Mucosa of rectum (tissue), 2 donors: ENCODE results near the gene NGF.

Experiments used
- H3K27ac ChIP-seq, 2 donors: one replicate each; pipeline ENCODE4 v1.7.0; 2013; ENCODE audit warnings: inconsistent platforms in 2 of 2, low read depth in 2 of 2, low read length in 2 of 2
- H3K27me3 ChIP-seq, 2 donors: one replicate each; pipeline ENCODE4 v1.7.0; 2013; ENCODE audit warnings: low read length in 2 of 2; ENCODE audit not compliant: control insufficient read depth in 2 of 2, insufficient read depth in 2 of 2
- H3K36me3 ChIP-seq, 2 donors: one replicate each; pipeline ENCODE4 v1.7.0; 2013; ENCODE audit warnings: low read length in 2 of 2; ENCODE audit not compliant: control insufficient read depth in 2 of 2, insufficient read depth in 2 of 2
- H3K4me1 ChIP-seq, 2 donors: one replicate each; pipeline ENCODE4 v1.7.0; 2013; ENCODE audit warnings: low read length in 2 of 2, mild to moderate bottlenecking in 1 of 2; ENCODE audit not compliant: control insufficient read depth in 2 of 2, insufficient read depth in 2 of 2
- H3K4me3 ChIP-seq, 2 donors: one replicate each; pipeline ENCODE4 v1.7.0; 2013; ENCODE audit warnings: low read length in 2 of 2
- H3K9ac ChIP-seq, 2 donors: one replicate each; pipeline ENCODE4 v1.7.0; 2013; ENCODE audit warnings: low read length in 2 of 2, low read depth in 1 of 2, mild to moderate bottlenecking in 1 of 2
- H3K9me3 ChIP-seq, 2 donors: one replicate each; pipeline ENCODE4 v1.7.0; 2013; ENCODE audit warnings: low read length in 2 of 2; ENCODE audit not compliant: control insufficient read depth in 2 of 2
- donor health status: healthy.
- donor health status: Normal muscosa, but diverticular disease.

Gene NGF

DNA sequence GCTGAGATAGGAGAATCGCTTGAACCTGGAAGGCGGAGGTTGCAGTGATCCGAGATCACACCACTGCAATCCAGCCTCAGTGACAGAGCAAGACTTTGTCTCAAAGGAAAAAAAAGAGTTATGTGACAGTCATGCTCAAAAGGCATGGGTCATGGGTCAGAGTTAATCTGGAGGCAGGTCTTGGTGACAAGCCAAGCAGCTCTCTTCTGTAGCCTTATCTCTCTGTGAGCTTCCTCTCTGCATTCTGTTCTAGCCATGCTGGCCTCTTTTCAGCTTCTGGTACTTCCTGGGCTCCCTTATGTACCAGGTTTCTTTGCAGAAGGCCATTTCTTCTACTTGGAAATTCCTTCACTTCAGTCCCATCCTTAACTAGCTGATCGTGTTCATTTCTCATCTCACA lies 63.6 kb downstream of the NGF start:
- Histone ChIP-seq H3K9ac (no peak overlapping the region), H3K36me3 (no peaks in the 10 kb centered on the region), H3K27ac (no peak overlapping the region), H3K27me3 (no peaks in the 10 kb centered on the region), H3K4me1 (no peaks in the 10 kb centered on the region), H3K9me3 (peaks cover 0 to 5% of the 10 kb centered on the region in 2 donors), H3K4me3 (no peak overlapping the region)

DNA sequence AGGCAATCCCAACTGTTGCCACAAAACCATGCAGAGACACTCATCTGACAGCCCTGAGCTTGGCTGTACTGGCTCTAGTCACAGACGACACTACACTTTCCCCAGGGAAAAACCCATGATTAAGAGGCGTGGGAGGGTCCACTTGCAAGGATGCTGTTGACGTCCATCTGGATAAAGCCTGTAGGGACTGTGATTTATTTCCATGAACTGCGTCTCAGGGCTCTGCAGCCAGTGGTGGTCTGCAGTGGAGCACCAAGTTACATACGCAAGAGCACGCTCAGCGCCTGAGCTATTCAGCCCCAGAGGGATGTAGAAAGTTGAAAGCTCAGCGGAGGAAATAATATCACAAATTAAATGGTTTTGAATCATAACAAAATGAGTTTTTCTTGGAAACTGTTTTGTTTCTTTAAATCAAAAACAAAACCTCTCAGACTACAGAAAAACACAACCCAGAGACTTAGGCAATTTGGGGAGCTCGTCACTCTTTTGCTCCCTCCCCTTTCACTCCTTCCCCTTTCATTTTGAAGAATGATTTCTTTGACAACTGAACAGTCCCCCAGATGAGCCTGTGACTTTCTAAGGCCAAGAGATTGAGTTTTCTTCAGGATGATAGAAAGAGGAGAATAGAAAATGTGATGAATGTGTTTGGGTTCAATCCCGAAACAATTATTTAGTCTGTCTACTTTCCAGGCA lies 71.2 kb downstream of the NGF start:
- no peaks in the 10 kb centered on the region for H3K27me3 ChIP-seq
- H3K9ac ChIP-seq, result no peak overlapping the region
- H3K9me3 ChIP-seq, result no peaks in the 10 kb centered on the region
- H3K36me3 ChIP-seq, result no peaks in the 10 kb centered on the region
- H3K27ac ChIP-seq, result no peak overlapping the region
- H3K4me1 ChIP-seq, result no peaks in the 10 kb centered on the region
- no peak overlapping the region for H3K4me3 ChIP-seq

DNA sequence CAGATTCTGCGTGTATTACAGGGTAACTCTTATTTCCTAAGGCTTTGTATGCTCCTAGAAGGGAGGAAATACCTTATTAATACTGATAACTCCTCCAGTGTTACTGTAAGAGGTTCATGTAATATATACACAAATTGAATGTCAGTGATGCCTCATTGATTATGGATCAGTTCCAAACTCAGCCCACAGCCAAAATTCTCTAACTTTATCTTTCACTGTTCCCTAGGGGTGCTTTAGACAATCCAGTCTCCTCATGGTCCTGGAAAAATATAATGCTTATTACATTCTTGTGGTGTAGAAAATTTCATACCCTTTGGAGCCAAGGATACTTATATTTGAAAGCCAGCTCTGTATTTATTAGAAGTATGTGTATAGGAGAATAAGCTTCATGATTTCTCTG lies 73.0 kb downstream of the NGF start:
- Histone ChIP-seq H3K4me3 (no peak overlapping the region), H3K9ac (no peak overlapping the region), H3K27me3 (no peaks in the 10 kb centered on the region), H3K9me3 (no peaks in the 10 kb centered on the region), H3K27ac (no peak overlapping the region), H3K36me3 (no peaks in the 10 kb centered on the region), H3K4me1 (no peaks in the 10 kb centered on the region)

DNA sequence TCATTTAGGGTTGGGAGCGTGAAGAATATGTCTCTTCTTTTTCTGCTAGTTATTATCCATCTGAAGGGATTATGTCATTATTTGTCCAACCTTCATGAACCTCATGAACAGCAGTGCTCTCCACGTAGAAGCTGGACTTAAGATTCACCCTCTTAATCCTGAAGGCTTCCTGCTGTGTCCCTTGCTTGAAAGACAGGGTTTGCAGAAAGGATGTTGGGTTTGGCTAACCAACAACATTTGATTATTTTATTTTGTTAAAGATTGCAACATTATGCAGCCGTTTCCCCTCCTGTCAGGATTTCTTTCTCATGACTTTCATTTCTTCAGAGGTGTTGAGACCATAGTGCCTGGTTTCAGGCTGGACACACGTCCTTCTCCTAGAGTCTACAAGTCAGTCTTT lies 75.2 kb downstream of the NGF start:
- Histone ChIP-seq H3K27me3 (no peaks in the 10 kb centered on the region), H3K4me3 (no peak overlapping the region), H3K4me1 (no peaks in the 10 kb centered on the region), H3K9ac (no peak overlapping the region), H3K36me3 (no peaks in the 10 kb centered on the region), H3K27ac (no peak overlapping the region), H3K9me3 (peaks cover 8% of the 10 kb centered on the region in 2 donors)

DNA sequence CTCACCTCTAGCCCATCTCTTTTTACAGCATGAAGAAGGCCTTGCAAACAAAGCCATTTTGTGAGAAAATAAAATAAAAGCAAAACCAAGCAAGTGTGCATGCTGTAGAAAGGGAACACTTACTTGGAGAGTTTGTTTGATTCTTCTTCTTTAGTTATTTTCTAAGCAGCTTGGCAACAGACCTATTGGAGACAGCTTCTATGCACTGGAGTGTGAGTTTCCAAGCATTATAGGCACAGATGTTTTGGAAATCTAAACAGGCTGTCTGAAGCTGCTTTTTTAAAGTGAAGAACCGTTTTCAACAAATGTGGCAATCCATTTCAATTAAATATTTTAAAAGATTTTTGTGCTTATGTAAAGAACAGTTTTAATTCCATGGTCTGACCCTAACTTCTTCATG lies 76.6 kb downstream of the NGF start:
- Histone ChIP-seq H3K9ac (no peak overlapping the region), H3K27ac (no peak overlapping the region), H3K36me3 (no peaks in the 10 kb centered on the region), H3K4me1 (no peaks in the 10 kb centered on the region), H3K4me3 (no peak overlapping the region), H3K9me3 (peaks cover 10% of the 10 kb centered on the region in 2 donors), H3K27me3 (no peaks in the 10 kb centered on the region)

DNA sequence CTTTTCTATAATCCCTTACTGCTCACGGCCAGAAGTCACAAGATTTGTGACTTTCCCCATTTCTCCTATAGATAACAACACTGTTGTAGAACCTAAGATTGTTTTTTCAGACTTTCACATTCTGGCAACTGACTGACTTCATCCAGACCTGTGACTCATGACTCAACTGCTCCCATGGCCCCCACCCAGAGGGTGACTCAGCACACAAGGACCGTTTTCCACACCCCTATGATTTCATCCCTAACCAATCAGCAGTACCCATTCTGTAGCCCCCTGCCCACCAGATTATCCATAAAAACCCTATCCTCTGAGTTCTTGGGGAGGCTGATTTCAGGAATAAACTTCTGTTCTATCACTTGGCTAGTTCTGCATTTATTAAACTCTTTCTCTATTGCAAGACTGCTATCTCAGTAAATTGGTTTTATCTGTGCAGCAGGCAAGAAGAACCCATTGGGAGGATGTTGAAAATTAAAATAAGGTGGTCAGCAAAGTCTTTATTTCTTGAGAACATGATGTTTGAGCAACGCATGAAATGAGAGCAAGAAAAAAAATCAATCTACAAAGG lies 79.7 kb downstream of the NGF start:
- no peaks in the 10 kb centered on the region for H3K27me3 ChIP-seq
- no peak overlapping the region for H3K4me3 ChIP-seq
- H3K9ac ChIP-seq, result no peak overlapping the region
- no peak overlapping the region for H3K27ac ChIP-seq
- H3K4me1 ChIP-seq, result no peaks in the 10 kb centered on the region
- no peaks in the 10 kb centered on the region for H3K36me3 ChIP-seq
- peaks cover 10% of the 10 kb centered on the region in 2 donors for H3K9me3 ChIP-seq

DNA sequence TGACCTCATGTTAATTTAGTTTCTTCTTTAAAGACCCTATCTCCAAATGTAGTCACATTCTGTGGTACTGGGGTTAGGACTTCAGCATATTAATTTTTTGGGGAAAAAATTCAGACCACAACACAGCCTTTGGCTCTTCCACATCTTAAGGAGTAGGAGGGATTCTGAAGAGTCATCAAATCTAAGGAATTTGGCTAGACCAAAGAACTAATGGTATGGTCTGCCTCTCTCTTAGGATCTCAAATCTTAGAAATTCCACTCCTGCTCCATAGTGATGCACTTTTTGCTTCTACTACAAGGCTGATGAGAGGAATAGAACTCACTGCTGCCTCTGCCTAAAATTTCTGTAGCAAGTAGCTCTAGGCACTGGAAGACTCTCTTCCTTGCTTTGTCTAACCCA lies 80.5 kb downstream of the NGF start:
- peaks cover 10% of the 10 kb centered on the region in 2 donors for H3K9me3 ChIP-seq
- no peak overlapping the region for H3K9ac ChIP-seq

DNA sequence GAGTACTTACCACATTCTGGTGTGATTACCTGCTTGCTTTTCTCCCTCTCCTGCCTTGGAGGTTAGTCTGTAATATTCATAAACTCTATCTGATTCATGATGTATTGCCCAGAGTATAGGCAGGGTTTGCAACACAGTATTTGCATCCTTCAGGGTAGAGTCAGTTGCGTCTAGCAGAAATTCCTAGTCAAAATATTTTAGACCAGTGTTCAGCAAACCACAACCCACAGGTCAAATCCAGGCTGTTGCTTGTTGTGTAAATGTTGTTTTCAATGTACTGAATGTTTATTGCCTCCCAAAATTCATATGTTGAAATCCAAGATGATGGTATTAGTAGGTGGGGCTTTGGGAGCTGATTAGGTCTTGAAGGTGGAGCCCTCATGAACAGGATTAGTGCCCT lies 82.9 kb downstream of the NGF start:
- Histone ChIP-seq H3K9ac (no peak overlapping the region), H3K4me1 (no peaks in the 10 kb centered on the region), H3K27me3 (no peaks in the 10 kb centered on the region), H3K27ac (no peak overlapping the region), H3K36me3 (no peaks in the 10 kb centered on the region), H3K9me3 (peaks cover 10% of the 10 kb centered on the region in 2 donors), H3K4me3 (no peak overlapping the region)

More for the DNA sequence above, 80.5 kb downstream of the NGF start:
- Histone ChIP-seq H3K4me1 (no peaks in the 10 kb centered on the region), H3K4me3 (no peak overlapping the region), H3K27ac (no peak overlapping the region), H3K36me3 (no peaks in the 10 kb centered on the region), H3K27me3 (no peaks in the 10 kb centered on the region)

DNA sequence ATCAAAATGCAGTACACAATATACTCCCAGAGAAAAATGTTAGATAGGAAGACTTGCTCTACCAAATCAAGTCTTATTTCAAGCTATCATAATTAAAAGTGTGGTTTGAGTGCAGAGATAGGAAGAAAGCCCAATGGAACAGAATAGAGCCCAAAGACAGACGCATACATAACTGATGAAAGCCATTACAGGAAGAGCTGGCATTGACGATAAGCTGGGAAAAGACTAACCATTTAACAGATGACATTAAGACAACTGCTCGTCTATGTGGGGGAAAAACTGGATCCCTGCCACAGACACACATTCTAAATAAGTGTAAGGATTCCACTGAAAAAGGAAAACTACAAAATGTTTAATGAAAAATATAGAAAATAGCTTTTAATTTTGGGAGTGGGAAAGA lies 85.5 kb downstream of the NGF start:
- no peaks in the 10 kb centered on the region for H3K4me1 ChIP-seq
- H3K36me3 ChIP-seq, result no peaks in the 10 kb centered on the region
- H3K9me3 ChIP-seq, result no peaks in the 10 kb centered on the region
- no peak overlapping the region for H3K27ac ChIP-seq
- no peak overlapping the region for H3K4me3 ChIP-seq
- no peak overlapping the region for H3K9ac ChIP-seq
- H3K27me3 ChIP-seq, result no peaks in the 10 kb centered on the region

DNA sequence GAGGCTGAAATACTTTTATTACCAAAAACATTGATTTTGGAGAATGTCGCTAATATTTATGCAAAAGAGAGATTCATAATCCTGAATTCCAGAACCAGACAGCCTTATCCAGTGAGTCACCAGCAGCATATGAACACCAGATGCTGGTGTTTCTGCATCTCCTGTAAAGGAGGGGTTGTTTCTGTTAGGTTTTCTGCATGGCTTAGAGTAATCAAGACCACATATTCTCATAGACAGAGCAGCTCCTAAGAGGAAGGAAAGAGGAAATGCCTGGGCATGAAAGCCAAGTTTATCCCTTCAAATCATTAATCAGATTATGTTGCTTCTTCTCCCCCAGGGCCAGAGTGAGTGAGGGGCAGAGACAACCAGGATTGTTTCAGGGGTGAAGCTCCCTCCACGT lies 86.2 kb downstream of the NGF start:
- Histone ChIP-seq H3K27ac (no peak overlapping the region), H3K4me1 (no peaks in the 10 kb centered on the region), H3K9me3 (no peaks in the 10 kb centered on the region), H3K36me3 (no peaks in the 10 kb centered on the region), H3K27me3 (no peaks in the 10 kb centered on the region), H3K9ac (no peak overlapping the region), H3K4me3 (no peak overlapping the region)
